ENCODE results near the gene EIF3A. TPM values are rescaled to one million over a fixed set of nuclear protein-coding genes. Genes with fewer than 3 reads are reported as not detected.

EIF3A gene
- total RNA-seq, 1 experiment from 2014 or later, result 214 TPM

DNA sequence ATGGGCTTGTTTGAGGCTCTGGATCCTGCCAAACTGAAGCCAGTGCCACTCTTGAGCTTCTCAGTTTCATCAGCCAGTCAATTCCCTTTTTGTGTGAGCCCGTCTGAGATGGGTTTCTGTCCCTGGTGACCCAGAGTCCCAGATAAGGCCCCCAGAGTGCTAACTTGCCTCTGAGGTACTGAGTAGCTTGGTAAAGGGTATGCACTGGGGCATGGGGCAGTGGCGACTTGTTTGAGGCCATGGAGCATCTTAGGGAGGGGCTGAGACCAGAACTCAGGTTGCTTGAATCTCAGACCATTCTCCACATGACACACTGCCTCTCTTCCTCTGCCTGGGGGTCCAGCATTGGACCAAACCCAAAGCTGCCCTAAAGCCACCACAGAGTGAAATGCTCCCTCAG lies 86.3 kb downstream of the EIF3A start:
- ChIA-PET CTCF (no interaction called here), POLR2A (no interaction called here)
- TF ChIP-seq, protein P1, sequence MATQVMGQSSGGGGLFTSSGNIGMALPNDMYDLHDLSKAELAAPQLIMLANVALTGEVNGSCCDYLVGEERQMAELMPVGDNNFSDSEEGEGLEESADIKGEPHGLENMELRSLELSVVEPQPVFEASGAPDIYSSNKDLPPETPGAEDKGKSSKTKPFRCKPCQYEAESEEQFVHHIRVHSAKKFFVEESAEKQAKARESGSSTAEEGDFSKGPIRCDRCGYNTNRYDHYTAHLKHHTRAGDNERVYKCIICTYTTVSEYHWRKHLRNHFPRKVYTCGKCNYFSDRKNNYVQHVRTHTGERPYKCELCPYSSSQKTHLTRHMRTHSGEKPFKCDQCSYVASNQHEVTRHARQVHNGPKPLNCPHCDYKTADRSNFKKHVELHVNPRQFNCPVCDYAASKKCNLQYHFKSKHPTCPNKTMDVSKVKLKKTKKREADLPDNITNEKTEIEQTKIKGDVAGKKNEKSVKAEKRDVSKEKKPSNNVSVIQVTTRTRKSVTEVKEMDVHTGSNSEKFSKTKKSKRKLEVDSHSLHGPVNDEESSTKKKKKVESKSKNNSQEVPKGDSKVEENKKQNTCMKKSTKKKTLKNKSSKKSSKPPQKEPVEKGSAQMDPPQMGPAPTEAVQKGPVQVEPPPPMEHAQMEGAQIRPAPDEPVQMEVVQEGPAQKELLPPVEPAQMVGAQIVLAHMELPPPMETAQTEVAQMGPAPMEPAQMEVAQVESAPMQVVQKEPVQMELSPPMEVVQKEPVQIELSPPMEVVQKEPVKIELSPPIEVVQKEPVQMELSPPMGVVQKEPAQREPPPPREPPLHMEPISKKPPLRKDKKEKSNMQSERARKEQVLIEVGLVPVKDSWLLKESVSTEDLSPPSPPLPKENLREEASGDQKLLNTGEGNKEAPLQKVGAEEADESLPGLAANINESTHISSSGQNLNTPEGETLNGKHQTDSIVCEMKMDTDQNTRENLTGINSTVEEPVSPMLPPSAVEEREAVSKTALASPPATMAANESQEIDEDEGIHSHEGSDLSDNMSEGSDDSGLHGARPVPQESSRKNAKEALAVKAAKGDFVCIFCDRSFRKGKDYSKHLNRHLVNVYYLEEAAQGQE (IDR thresholded peaks at IDR 0.05; ENCODE audit: insufficient read depth in 1 of 2, low read depth in 2 of 2, low read length in 1 of 2), result no peak
- no peak for TF ChIP-seq POLR2AphosphoS5 (IDR thresholded peaks at IDR 0.05; ENCODE audit: low read depth, low read length)
- no peak for TF ChIP-seq SIN3A (IDR thresholded peaks at IDR 0.05; ENCODE audit: borderline replicate concordance, insufficient read depth, low read depth, low read length)
- TF ChIP-seq TCF7L2 (IDR thresholded peaks at IDR 0.05; ENCODE audit: low read depth, low read length), result no peak
- no peak for TF ChIP-seq CTCF (IDR thresholded peaks at IDR 0.05)
- Histone ChIP-seq H3K9me3 (ENCODE audit: control insufficient read depth, insufficient read depth, low read depth, low read length) (no peaks in the 10 kb centered on the region), H3K4me1 (ENCODE audit: control insufficient read depth, insufficient read depth, low read length) (no peaks in the 10 kb centered on the region), H3K4me3 (ENCODE audit: low read depth in 2 of 2, low read length in 2 of 2) (no peak overlapping the region), H3K36me3 (ENCODE audit: control insufficient read depth, insufficient read depth, low read length) (no peaks in the 10 kb centered on the region), H3K27me3 (ENCODE audit: control insufficient read depth, insufficient read depth, low read length) (no peaks in the 10 kb centered on the region), H3K27ac (ENCODE audit: low read length) (no peak overlapping the region)
- ATAC-seq (no peak), DNase-seq (ENCODE audit: low read depth, low spot score) (no peak)
- BruUV-seq (replicated peaks), result no TSS peak
- in situ Hi-C loops (cut with HindIII; ENCODE audit: low pct_unique_long_range_greater_than_20kb, low sequenced_read_pairs), result no loop called here
- intact Hi-C loops (cut with micrococcal nuclease; ENCODE audit: unreplicated experiment), result no loop called here

DNA sequence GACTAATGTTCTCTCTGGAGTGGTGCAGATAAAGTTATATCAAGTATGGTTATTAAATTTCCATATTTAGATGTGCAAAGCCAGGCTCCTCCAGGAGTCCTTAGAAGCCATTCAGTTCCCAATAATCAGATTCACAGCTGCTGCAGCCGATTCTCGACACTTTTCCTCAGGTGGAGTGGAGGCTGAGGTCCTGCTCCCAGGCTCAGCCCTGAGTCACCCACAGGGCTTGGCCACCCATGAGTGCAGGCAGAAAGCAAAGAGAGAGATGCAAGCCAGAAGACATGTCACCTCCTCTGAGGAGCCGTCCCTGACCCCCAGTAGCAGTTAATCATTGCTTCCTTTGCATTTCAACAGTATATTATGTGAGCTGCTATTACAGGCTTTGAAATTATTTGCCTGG lies 87.4 kb downstream of the EIF3A start:
- TF ChIP-seq POLR2AphosphoS5 (IDR thresholded peaks at IDR 0.05; ENCODE audit: low read depth, low read length) (no peak), TCF7L2 (IDR thresholded peaks at IDR 0.05; ENCODE audit: low read depth, low read length) (no peak), SIN3A (IDR thresholded peaks at IDR 0.05; ENCODE audit: borderline replicate concordance, insufficient read depth, low read depth, low read length) (no peak), CTCF (IDR thresholded peaks at IDR 0.05) (no peak)
- TF ChIP-seq, protein P1 (IDR thresholded peaks at IDR 0.05; ENCODE audit: insufficient read depth in 1 of 2, low read depth in 2 of 2, low read length in 1 of 2), result no peak
- ChIA-PET CTCF (no interaction called here), POLR2A (no interaction called here)
- no peaks in the 10 kb centered on the region for H3K27me3 ChIP-seq (ENCODE audit: control insufficient read depth, insufficient read depth, low read length)
- intact Hi-C loops (cut with micrococcal nuclease; ENCODE audit: unreplicated experiment), result no loop called here
- DNase-seq (ENCODE audit: low read depth, low spot score) (no peak), ATAC-seq (no peak)
- in situ Hi-C loops (cut with HindIII; ENCODE audit: low pct_unique_long_range_greater_than_20kb, low sequenced_read_pairs), result no loop called here
- no TSS peak for BruUV-seq (replicated peaks)
- no peak overlapping the region for H3K4me3 ChIP-seq (ENCODE audit: low read depth in 2 of 2, low read length in 2 of 2)
- H3K36me3 ChIP-seq (ENCODE audit: control insufficient read depth, insufficient read depth, low read length), result no peaks in the 10 kb centered on the region
- H3K9me3 ChIP-seq (ENCODE audit: control insufficient read depth, insufficient read depth, low read depth, low read length), result no peaks in the 10 kb centered on the region
- H3K4me1 ChIP-seq (ENCODE audit: control insufficient read depth, insufficient read depth, low read length), result no peaks in the 10 kb centered on the region
- H3K27ac ChIP-seq (ENCODE audit: low read length), result no peak overlapping the region
